ENCODE results near the gene OR2Y1. TPM values are rescaled to one million over a fixed set of nuclear protein-coding genes. Genes with fewer than 3 reads are reported as not detected.
"Not testable (repeated sequence)": the region's sequence is repeated elsewhere in the genome, so short reads cannot be mapped to it uniquely, and the experiment has no call there.

The OR2Y1 gene
- total RNA-seq = not detected
- polyA plus RNA-seq = not detected

GRCh38 chr5:180739958-180740357 lies at the start of gene OR2Y1:
Gene OR2Y1 (minus strand): TSS chr5:180740058. CDS start chr5:180740058, 0 bp downstream.
- 88 to 89% methylated on average over 2 of the region's 2 CpGs for WGBS, 2 donors
- Histone ChIP-seq H3K9me3 (no peaks in the 10 kb centered on the region), H3K4me3 (no peak within 1 kb of the TSS), H3K36me3 (no peaks in the 10 kb centered on the region), H3K4me1 (no peaks in the 10 kb centered on the region), H3K27ac (no peak within 1 kb of the TSS), H3K27me3 (peaks cover 0 to 4% (median 0%) of the 10 kb centered on the region in 3 donors)
- no peak for DNase-seq
- intact Hi-C loops (cut with DNase I) = no loop called here
- TF ChIP-seq POLR2AphosphoS5 (IDR thresholded peaks at IDR 0.05) (no peak), EP300 (IDR thresholded peaks at IDR 0.05) (no peak), CTCF (IDR thresholded peaks at IDR 0.05) (no peak), POLR2A (IDR thresholded peaks at IDR 0.05) (no peak)

GRCh38 chr5:180788651-180789410 lies 49.0 kb upstream of the OR2Y1 start:
- H3K27me3 ChIP-seq, H3K9me3 ChIP-seq, H3K27ac ChIP-seq, DNase-seq, H3K4me3 ChIP-seq: not testable (repeated sequence)
- intact Hi-C loops (cut with DNase I) = loop anchor here (5.0 kb wide), 1 partner anchor 73 kb away; the partner anchor contains the start of gene ZFP62
- peaks cover 0 to 54% (median 35%) of the 10 kb centered on the region in 4 donors for H3K4me1 ChIP-seq
- WGBS, 2 donors = 89 to 92% methylated on average over 19 of the region's 19 CpGs
- peaks cover 21 to 47% (median 34%) of the 10 kb centered on the region in 4 donors for H3K36me3 ChIP-seq

- H3K27me3 ChIP-seq = no peaks in the 10 kb centered on the region
- no peak overlapping the region for H3K4me3 ChIP-seq
- peaks cover 0 to 52% (median 35%) of the 10 kb centered on the region in 4 donors for H3K4me1 ChIP-seq
- WGBS, 2 donors = 84 to 89% methylated on average over 20 of the region's 20 CpGs
- peak overlapping the region in 3 of 4 donors; percentile 77 to 89 (median 86) for H3K27ac ChIP-seq
- H3K36me3 ChIP-seq = peaks cover 21 to 45% (median 32%) of the 10 kb centered on the region in 4 donors
- TF ChIP-seq POLR2A (IDR thresholded peaks at IDR 0.05) (no peak), EP300 (IDR thresholded peaks at IDR 0.05) (no peak), CTCF (IDR thresholded peaks at IDR 0.05) (no peak), POLR2AphosphoS5 (IDR thresholded peaks at IDR 0.05) (no peak)
- intact Hi-C loops (cut with DNase I) = loop anchor here (2.0 to 5.0 kb wide), 2 partner anchors 13 to 74 kb away; partner anchors contain the start of gene ZFP62
- no peaks in the 10 kb centered on the region for H3K9me3 ChIP-seq
- peak; percentile 62 for DNase-seq
Measured at GRCh38 chr5:180787711-180788431, 48.0 kb upstream of the OR2Y1 start.

GRCh38 chr5:180786531-180787398 lies 46.9 kb upstream of the OR2Y1 start:
- Histone ChIP-seq H3K27me3 (no peaks in the 10 kb centered on the region), H3K4me3 (no peak overlapping the region), H3K4me1 (peaks cover 0 to 48% (median 35%) of the 10 kb centered on the region in 4 donors), H3K27ac (peak overlapping the region; percentile 77 to 89 (median 82)), H3K9me3 (no peaks in the 10 kb centered on the region), H3K36me3 (peaks cover 12 to 34% (median 21%) of the 10 kb centered on the region in 4 donors)
- TF ChIP-seq POLR2AphosphoS5 (IDR thresholded peaks at IDR 0.05) (no peak), POLR2A (IDR thresholded peaks at IDR 0.05) (no peak), CTCF (IDR thresholded peaks at IDR 0.05) (no peak), EP300 (IDR thresholded peaks at IDR 0.05) (no peak)
- DNase-seq = no peak
- 60 to 76% methylated on average over 21 of the region's 21 CpGs for WGBS, 2 donors
- intact Hi-C loops (cut with DNase I) = loop anchor here (2.0 to 5.0 kb wide), 2 partner anchors 14 to 76 kb away; partner anchors contain the start of gene ZFP62

All from sigmoid colon (tissue), 7 donors.